Measurements from ENCODE around the gene CHN1. TPM values are rescaled to one million over a fixed set of nuclear protein-coding genes. Genes with fewer than 3 reads are reported as not detected.

The CHN1 gene
- total RNA-seq, 1 donor = 2.3 TPM

DNA sequence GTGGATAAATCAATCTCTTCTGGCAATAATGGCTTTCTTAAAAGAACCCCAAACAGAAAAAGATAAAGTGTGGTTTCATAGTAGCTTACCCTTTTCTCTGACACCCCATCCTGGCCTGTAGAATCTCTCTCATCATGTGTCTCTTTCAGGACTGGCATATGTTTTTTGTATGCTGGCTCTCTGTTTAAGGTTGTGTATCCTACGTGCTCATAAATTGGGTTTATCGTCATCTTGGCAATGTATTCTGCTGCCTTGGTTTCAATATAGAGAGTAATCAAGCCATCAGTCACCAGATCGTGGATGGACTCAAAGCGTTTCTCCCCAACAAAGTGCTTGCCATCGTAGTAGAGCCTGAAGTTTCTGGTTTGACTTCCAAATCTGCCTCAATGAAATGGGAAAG lies 127.4 kb downstream of the CHN1 start:
- DNase-seq (ENCODE audit: low read depth) = no peak
- H3K4me3 ChIP-seq (ENCODE audit: low read depth, low read length) = no peak overlapping the region
- TF ChIP-seq, protein P1, sequence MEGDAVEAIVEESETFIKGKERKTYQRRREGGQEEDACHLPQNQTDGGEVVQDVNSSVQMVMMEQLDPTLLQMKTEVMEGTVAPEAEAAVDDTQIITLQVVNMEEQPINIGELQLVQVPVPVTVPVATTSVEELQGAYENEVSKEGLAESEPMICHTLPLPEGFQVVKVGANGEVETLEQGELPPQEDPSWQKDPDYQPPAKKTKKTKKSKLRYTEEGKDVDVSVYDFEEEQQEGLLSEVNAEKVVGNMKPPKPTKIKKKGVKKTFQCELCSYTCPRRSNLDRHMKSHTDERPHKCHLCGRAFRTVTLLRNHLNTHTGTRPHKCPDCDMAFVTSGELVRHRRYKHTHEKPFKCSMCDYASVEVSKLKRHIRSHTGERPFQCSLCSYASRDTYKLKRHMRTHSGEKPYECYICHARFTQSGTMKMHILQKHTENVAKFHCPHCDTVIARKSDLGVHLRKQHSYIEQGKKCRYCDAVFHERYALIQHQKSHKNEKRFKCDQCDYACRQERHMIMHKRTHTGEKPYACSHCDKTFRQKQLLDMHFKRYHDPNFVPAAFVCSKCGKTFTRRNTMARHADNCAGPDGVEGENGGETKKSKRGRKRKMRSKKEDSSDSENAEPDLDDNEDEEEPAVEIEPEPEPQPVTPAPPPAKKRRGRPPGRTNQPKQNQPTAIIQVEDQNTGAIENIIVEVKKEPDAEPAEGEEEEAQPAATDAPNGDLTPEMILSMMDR (IDR thresholded peaks at IDR 0.05; ENCODE audit: insufficient read depth, low read length) = no peak

DNA sequence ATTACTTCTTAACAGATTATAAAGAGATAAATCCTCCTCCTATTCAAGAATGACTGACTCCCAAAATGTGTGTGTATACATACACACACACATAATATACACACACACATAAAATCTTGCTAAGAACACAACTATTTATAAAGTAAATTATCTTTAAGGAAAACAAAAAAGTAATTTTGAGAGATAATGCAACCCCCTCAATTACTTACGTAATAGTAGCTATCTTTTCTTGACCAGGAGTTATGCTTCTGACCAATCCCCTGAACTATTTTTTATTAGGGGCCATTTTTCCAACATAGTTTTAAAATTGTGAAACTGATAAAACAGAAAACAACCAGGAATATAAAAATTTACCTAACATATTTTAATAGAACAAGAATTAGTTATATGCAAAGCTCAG lies 127.9 kb downstream of the CHN1 start:
- TF ChIP-seq, protein P1 (IDR thresholded peaks at IDR 0.05; ENCODE audit: insufficient read depth, low read length) = no peak
- DNase-seq (ENCODE audit: low read depth) = no peak
- H3K4me3 ChIP-seq (ENCODE audit: low read depth, low read length) = no peak overlapping the region

DNA sequence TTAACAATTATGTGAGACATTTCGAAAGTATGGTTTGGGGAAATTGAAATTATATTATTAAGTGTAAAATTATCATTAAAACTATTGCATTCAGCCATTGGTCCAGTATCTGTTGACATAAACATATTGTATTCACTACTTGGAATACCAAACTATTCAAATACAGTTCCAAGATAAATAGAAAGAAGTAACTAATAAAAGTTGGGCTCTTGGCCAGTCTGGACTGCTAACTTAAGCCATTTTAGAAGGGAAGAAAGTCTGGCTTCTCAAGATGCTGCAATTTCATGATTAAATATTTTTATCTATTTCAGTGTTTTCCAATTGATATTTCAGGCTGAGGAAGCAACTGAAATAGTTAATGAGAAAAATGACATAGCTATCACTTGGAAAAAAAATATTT lies 131.1 kb downstream of the CHN1 start:
- H3K4me3 ChIP-seq (ENCODE audit: low read depth, low read length) = no peak overlapping the region
- TF ChIP-seq, protein P1 (IDR thresholded peaks at IDR 0.05; ENCODE audit: insufficient read depth, low read length) = no peak
- DNase-seq (ENCODE audit: low read depth) = peak; percentile 45

DNA sequence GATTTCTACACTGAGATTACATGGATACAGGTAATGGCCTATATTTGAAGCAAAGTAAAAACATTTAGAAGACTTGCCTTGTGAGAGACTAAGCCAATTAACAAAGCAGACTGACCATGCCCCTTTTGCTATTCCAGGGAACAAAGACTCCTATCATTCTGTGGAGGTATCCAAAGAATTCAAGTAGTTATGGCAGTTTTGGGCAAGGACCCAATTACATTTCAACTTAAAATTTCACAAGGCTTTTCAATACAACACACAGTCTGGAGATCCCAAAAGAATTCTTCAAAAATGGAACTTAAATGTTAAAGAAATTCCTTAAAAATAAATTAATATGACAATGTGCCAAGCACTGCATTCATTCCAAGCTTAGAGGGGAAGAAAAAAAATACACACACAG lies 131.7 kb downstream of the CHN1 start:
- peak; percentile 77 for DNase-seq (ENCODE audit: low read depth)
- TF ChIP-seq, protein P1 (IDR thresholded peaks at IDR 0.05; ENCODE audit: insufficient read depth, low read length) = no peak
- H3K4me3 ChIP-seq (ENCODE audit: low read depth, low read length) = no peak overlapping the region

DNA sequence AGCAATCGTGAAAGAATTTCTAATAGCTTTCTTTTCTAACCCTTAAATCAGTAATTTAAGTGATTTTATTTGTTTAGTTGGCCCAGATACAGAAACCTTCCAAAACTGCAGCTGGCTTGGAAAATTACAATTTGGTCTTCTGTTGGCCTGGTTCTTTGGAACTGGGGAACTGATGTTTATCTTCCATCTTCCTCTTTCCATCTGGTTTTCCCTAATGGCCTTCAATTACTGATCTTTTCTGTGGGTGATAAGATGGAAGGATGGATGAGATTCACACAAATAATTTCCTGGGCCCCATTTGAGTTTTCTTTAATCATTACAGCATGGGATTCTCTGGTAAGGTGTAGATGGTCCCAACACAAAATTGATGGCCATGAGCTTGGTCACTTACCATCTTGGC lies 134.4 kb downstream of the CHN1 start:
- TF ChIP-seq, protein P1 (IDR thresholded peaks at IDR 0.05; ENCODE audit: insufficient read depth, low read length) = no peak

DNA sequence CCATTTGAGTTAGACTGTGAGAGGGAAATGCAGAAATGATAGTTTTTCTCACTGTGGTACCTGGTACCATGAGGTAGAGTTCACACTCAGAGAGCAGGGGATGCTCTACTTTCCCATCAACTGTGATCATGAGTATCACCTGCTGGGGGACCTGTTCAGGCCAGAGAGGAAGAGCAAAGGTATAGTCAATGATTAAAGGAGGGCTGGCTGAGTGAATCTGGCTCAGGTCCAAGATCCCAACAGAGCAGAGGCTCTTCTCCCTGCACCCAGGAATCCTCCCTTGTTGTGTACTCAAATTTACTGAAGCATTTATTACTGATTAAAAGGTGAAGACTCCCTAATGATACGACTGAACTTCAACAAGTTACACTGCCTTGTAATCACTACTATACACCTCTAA lies 136.3 kb downstream of the CHN1 start:
- TF ChIP-seq, protein P1 (IDR thresholded peaks at IDR 0.05; ENCODE audit: insufficient read depth, low read length) = no peak
- no peak overlapping the region for H3K4me3 ChIP-seq (ENCODE audit: low read depth, low read length)
- no peak for DNase-seq (ENCODE audit: low read depth)

More for the DNA sequence above, 134.4 kb downstream of the CHN1 start:
- H3K4me3 ChIP-seq (ENCODE audit: low read depth, low read length) = no peak overlapping the region
- DNase-seq (ENCODE audit: low read depth) = no peak

DNA sequence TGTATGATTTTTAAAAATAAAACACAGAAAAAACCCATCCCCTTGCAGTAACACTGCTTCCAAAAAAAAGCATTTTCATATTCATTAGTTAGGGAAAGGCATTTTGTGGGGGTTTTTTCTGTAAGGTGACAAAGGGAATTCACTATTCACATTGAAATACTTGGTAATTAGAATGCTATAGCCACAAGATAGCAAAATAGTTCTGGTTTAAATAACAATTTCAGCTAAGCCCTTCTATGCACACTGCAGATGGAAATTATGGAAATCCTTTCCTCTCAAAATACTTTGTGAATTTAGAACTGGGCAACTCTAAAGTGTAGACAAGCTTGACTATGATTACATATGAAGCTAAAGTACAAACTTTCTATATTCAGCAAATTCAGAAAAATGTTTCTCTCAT lies 138.8 kb downstream of the CHN1 start:
- TF ChIP-seq, protein P1 (IDR thresholded peaks at IDR 0.05; ENCODE audit: insufficient read depth, low read length) = no peak
- no peak overlapping the region for H3K4me3 ChIP-seq (ENCODE audit: low read depth, low read length)
- no peak for DNase-seq (ENCODE audit: low read depth)
